Measurements from ENCODE around the gene GPA33. TPM values are rescaled to one million over a fixed set of nuclear protein-coding genes. Genes with fewer than 3 reads are reported as not detected.

GPA33 gene, protein sequence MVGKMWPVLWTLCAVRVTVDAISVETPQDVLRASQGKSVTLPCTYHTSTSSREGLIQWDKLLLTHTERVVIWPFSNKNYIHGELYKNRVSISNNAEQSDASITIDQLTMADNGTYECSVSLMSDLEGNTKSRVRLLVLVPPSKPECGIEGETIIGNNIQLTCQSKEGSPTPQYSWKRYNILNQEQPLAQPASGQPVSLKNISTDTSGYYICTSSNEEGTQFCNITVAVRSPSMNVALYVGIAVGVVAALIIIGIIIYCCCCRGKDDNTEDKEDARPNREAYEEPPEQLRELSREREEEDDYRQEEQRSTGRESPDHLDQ
- total RNA-seq: 0.20 TPM

DNA sequence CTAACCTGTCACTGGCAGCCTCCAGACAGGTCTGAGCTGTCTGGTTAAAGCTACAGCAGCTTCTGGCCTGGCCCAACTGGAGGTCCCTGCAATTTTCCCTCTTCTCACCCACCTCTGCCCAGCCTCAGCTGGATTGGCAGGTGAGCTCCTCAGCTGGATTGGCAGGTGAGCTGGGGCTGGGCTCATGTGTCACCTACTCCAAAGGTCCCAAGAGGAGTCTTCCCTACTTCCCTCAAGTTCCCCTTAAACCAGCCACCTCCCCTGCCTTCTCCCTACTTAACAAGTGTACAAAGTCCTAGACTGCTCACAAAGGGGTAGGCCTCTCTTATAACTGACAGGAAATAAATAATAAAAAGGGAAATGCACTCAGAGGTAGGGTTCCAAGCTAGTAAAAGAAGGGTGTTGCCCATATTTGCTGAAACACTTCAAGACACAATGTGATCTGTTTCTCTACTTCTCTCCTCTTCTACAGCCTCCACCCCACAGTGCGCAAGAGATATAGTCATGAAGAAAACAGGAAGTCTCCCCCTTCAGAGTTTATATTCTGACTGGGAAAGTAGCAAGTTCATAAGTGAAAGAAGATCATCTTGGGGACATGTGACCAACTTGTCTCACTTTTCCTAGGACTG lies at the start of gene GPA33:
Gene GPA33 (minus strand): TSS at position 64 of the 629 bp plus-strand sequence. CDS start 90 bp downstream, outside the sequence.
- DNase-seq (ENCODE audit: low spot score): no peak
- peak; percentile 49 for ATAC-seq

DNA sequence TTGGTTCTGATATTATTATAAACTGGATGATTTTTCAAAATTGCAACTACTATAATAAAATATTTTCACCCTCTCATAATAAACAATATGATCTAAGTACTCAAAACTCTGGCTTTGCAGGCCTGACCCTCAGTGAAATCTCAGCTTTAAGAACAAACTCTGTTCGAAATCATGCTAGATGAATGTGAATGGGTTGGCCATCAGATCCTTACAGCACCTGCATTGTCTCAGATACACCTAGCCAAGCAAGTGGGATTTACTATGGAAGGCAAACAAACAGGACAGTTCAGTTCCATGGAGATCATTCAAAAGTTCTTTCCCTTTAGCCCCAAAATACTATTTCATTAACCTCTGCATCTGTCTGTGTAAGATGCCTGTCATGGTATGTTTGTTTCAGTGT lies 48.5 kb upstream of the GPA33 start:
- ATAC-seq (no peak), DNase-seq (ENCODE audit: low spot score) (no peak)

DNA sequence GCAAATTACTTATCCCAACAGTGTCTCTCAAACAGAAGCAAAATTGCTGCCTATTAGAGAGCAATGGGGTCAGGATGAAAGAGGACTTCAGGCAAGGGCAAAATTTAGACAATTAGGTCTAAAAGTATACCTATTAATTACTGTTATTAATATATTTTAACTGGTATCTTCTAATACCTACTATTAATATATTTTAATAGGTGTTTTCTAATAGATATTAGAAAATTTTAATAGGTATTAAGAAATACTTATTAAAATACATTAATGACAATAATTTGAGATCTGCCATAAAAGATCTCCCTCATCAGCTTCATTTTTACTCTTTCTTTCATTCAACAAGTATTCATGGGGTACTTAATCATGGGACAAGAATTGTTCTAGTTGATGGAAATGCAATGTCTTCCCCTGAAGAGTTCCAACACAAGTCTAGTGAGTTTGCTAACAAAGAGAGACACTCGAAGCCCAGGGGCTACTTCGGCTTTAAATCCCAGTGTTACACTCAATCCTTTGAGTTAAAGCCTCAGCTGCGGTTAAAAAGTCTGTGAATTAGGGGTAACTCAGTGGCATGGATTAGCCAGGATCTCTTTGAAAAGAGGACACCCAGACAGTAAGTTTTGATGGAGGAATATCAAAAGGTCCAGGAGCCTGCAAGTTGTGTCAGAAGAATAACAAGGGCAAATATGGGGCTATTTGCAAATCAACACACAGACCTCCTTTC lies 47.8 kb upstream of the GPA33 start:
- ATAC-seq: no peak
- DNase-seq (ENCODE audit: low spot score): no peak

GRCh38 chr1:167137332-167137781 lies 47.2 kb upstream of the GPA33 start:
- DNase-seq (ENCODE audit: low spot score) (no peak), ATAC-seq (no peak)

GRCh38 chr1:167136806-167137205 lies 46.6 kb upstream of the GPA33 start:
- DNase-seq (ENCODE audit: low spot score): no peak
- no peak for ATAC-seq

DNA sequence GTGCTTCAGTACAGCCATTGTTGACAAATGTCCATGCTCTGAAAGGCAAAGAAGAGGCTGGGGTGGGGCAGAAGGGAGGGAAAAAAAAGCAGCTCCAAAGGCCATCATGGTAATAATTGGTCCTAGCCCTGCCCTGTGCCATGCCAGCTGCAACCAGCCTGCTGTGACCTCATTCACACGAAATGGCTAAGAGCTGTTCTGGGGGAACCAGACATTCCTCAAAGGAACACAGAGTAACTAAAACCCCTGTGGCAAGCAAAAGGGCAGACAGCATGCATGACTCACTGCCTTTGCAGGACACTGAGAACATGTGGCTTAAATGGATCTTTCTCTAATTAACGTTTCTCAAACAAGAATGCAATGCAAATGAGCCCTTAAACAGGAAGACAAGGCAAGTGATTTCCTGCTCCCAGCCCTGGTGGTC lies 46.0 kb upstream of the GPA33 start:
- DNase-seq (ENCODE audit: low spot score) (no peak), ATAC-seq (no peak)

DNA sequence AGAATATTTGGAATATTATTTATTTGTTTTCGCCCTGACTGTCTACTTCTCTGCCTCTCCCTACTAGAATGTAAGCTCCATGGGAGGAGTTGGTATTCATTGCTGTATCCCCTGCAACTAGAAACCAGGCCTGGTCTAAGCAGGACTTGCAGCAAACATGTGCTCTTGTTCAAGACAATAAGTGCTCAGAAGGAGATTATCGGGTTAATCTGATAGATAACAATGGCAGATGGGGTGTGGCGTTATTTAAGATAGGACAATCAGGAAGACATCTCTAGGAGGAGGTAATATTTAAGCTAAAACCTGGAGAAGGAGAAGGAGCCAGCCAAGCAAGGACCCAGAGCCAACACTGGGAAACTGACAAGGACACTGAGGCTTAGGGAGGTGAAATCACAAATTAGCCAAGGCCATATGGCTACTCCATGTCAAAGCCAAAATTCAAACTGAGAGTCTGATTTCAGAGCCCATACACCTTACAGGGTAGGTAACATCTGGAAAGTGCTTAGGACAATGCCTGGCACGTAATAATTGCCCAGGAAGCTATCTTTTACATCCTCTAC lies 45.2 kb upstream of the GPA33 start:
- ATAC-seq (no peak), DNase-seq (ENCODE audit: low spot score) (no peak)

DNA sequence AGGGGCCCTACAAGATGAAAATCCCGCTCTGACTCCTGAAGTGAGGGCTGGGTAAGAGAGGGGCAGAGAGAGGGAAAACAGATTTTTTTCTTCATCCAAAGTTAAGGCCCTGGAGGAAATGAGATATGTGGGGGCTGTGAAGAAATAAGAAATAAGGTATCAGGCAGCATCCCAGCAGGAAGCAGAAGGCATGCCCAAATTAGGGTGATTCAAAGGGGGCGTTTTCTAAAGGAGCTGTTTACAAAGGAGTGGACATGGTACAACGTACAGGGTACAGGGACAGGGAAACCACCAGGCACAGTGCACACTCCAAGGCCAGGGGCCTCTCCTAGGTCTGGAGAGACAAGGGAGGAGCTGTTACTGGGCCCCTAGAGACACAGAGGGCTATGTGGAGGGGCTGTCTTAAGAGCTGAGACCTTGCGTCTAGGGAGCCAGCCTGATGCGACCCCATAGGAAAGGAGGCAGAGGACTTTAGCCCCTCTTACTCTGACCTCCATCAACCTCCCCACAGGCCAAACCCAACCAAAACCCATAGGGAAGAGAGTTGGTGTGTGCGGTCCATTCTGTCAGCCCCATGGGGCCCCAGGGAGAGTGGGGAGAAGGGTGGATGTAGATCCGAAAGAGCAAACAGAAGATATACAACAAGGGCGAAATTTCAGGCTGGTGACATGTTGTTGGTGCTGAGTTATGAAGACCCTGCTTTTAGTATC lies 42.3 kb upstream of the GPA33 start:
- DNase-seq (ENCODE audit: low spot score) (no peak), ATAC-seq (no peak)

DNA sequence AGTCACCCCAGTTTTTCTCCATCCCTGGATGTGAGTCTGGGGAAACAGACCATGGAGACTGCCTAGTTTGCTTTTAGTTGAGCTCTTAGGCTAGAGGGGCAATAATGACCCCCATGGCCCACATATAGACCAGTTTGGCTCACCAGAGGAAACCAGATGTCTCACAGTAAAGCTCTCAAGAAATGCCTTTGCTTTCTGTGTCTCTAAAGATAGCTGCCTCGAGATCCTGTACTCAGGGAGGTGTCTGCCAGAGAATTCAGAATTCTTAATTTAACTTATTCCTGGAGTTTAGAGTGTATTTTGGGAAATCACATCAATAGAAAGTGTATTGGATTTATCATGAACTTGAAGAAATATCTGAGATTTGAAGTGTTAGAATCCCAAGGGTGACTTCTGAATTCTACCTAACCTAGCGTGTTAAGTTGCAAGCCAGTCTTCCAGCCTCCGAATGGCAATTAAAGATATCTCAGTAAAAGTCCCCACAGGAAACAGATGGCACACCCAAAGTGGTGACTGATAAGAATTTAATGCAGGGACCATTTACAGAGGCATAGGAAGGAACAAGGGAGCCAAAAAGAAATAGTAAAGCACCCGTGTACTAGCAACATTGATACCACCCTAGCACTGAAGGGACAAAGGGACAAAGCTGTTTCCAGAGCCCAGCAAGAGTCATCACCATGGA lies 40.8 kb upstream of the GPA33 start:
- no peak for ATAC-seq
- DNase-seq (ENCODE audit: low spot score): no peak

DNA sequence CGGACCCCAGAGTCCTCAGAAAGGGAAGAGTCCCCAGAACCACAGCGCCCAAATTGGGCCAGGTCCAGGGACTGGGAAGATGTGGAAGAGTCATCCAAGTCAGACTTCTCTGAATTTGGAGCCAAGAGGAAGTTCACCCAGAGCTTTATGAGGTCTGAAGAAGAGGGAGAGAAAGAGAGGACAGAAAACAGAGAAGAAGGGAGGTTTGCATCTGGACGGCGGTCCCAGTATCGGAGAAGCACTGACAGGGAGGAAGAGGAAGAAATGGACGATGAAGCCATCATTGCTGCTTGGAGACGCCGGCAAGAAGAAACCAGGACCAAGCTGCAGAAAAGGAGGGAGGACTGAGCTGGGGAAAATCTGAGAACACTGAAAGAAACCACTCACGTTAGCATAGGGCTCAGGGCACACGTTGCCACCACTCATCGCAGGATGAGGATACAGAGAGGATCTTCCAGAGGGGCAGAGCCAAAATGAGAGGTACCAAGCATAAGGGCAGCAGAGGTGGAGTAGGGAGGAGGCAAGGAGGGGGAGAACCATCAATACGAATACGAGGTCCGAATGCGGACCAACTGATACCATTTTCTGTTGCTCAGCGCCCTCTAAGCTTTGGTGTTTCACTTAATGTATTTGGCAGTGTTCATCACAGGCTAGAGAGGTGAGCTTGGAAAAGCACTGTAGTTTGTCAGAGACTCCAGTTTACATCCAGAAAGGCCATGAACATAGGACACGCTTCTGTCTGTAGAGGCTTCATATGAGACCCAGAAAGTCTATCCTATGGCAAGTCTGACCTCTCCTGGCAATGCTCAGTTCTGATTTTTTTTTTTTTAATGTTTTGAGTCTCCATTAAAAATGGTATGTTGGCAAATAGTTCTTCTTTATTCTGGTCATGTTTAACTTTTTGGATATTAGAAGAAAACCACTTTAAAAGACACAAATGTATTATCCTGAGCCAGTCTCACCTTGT lies 38.4 kb upstream of the GPA33 start:
- ATAC-seq (no peak), DNase-seq (ENCODE audit: low spot score) (no peak)

GRCh38 chr1:167127661-167128060 lies 37.5 kb upstream of the GPA33 start:
- DNase-seq (ENCODE audit: low spot score): no peak
- no peak for ATAC-seq

GRCh38 chr1:167127236-167127635 lies 37.1 kb upstream of the GPA33 start:
- no peak for ATAC-seq
- DNase-seq (ENCODE audit: low spot score): no peak

- ATAC-seq (no peak), DNase-seq (ENCODE audit: low spot score) (no peak)
Measured at GRCh38 chr1:167126811-167127210, 36.6 kb upstream of the GPA33 start.

DNA sequence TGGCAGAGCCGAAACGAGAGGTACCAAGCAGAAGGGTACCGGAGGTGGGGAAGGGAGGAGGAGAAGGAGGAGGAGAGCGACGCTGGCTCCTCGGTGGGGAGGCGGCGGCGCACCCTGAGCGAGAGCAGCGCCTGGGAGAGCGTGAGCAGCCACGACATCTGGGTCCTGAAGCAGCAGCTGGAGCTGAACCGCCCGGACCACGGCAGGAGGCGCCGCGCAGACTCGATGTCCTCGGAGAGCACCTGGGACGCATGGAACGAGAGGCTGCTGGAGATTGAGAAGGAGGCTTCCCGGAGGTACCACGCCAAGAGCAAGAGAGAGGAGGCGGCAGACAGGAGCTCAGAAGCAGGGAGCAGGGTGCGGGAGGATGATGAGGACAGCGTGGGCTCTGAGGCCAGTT lies 36.1 kb upstream of the GPA33 start:
- no peak for ATAC-seq
- no peak for DNase-seq (ENCODE audit: low spot score)

DNA sequence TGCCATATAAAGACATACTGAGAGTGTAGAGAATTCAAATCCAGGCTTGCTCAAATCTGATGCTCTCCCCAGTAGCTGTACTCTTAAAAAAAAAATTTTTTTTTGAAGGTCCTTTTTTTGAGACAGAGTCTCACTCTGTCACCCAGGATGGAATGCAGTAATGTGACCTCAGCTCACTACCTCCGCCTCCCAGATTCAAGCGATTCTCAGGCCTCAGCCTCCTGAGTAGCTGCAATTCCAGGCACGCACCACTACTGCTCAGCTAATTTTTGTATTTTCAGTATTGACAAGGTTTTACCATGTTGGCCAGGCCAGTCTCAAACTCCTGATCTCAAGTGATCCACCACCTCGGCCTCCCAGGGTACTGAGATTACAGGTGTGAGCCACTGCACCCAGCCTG lies 32.4 kb upstream of the GPA33 start:
- ATAC-seq: no peak
- no peak for DNase-seq (ENCODE audit: low spot score)

GRCh38 chr1:167122121-167122480 lies 31.9 kb upstream of the GPA33 start:
- DNase-seq (ENCODE audit: low spot score) (no peak), ATAC-seq (no peak)

- DNase-seq (ENCODE audit: low spot score) (no peak), ATAC-seq (peak; percentile 53)
Measured at GRCh38 chr1:167121375-167122120, 31.4 kb upstream of the GPA33 start.

GRCh38 chr1:167120899-167121298 lies 30.7 kb upstream of the GPA33 start:
- ATAC-seq (no peak), DNase-seq (ENCODE audit: low spot score) (no peak)

- no peak for ATAC-seq
- DNase-seq (ENCODE audit: low spot score): no peak
Measured at GRCh38 chr1:167119696-167120095, 29.5 kb upstream of the GPA33 start.

All from left lobe of liver (tissue), 2 donors.